Neural cell (in vitro differentiated cells): ENCODE data around the gene RAPGEF2.

Experiments used
- EP300 ChIP-seq: fragments of 450-650 bp; conservative IDR thresholded peaks from 2 replicates; pipeline ENCODE4 v1.6.1; 2014; ENCODE audit warnings: antibody characterized with exemption, mild to moderate bottlenecking, moderate library complexity; ENCODE audit not compliant: poor library complexity, severe bottlenecking
- MXI1 ChIP-seq: fragments of 450-650 bp; conservative IDR thresholded peaks from 2 replicates; pipeline ENCODE4 v1.6.1; 2014; ENCODE audit warnings: antibody characterized with exemption, mild to moderate bottlenecking; ENCODE audit not compliant: poor library complexity, severe bottlenecking
- POLR2AphosphoS5 ChIP-seq: IDR thresholded peaks from 2 replicates; pipeline ENCODE4 v1.6.1; 2012
- TF ChIP-seq, protein P1 (sequence below): fragments of 450-650 bp; IDR thresholded peaks from 2 replicates; pipeline ENCODE4 v1.5.1; 2014; ENCODE audit warnings: antibody characterized with exemption, mild to moderate bottlenecking, moderate library complexity; ENCODE audit not compliant: poor library complexity, severe bottlenecking

- TF ChIP-seq, protein P1, sequence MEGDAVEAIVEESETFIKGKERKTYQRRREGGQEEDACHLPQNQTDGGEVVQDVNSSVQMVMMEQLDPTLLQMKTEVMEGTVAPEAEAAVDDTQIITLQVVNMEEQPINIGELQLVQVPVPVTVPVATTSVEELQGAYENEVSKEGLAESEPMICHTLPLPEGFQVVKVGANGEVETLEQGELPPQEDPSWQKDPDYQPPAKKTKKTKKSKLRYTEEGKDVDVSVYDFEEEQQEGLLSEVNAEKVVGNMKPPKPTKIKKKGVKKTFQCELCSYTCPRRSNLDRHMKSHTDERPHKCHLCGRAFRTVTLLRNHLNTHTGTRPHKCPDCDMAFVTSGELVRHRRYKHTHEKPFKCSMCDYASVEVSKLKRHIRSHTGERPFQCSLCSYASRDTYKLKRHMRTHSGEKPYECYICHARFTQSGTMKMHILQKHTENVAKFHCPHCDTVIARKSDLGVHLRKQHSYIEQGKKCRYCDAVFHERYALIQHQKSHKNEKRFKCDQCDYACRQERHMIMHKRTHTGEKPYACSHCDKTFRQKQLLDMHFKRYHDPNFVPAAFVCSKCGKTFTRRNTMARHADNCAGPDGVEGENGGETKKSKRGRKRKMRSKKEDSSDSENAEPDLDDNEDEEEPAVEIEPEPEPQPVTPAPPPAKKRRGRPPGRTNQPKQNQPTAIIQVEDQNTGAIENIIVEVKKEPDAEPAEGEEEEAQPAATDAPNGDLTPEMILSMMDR = no peak
- no peak for TF ChIP-seq EP300
- TF ChIP-seq POLR2AphosphoS5 = no peak
- no peak for TF ChIP-seq MXI1
These were observed 225.9 kb downstream of the RAPGEF2 start for GRCh38 chr4:159328766-159329165.
